Activated naive CD8-positive, alpha-beta T cell treated with anti-CD3 and anti-CD28 coated beads, Interleukin-2, amount 10 ng/mL, durations not matched to agents 7 days and 5 days (primary cell): ENCODE results near the gene GALNT16. TPM values are rescaled to one million over a fixed set of nuclear protein-coding genes. Genes with fewer than 3 reads are reported as not detected.

ENCODE experiments used
- ATAC-seq: fragments of 150-1000 bp; cut with Tn5 transposase; one replicate; pipeline ENCODE4 v1.10.0; 2021; ENCODE audit warnings: low read depth, moderate library complexity
- POLR2A ChIA-PET: fragments of 350-600 bp; sonication (Branson Sonifier 250); formaldehyde crosslinking; loops from one replicate; lab custom pipeline; 2021; ENCODE audit warnings: antibody characterized with exemption; lab: Charles Lee
- DNase-seq: peaks from one replicate; pipeline ENCODE4 v3.0.0; 2021
- H3K27ac Mint-ChIP-seq: one replicate; pipeline ENCODE4 v1.8.0; 2022; ENCODE audit warnings: mild to moderate bottlenecking, mixed read lengths
- H3K27me3 Mint-ChIP-seq: one replicate; pipeline ENCODE4 v1.8.0; 2022; ENCODE audit warnings: mild to moderate bottlenecking, moderate library complexity, mixed read lengths
- H3K36me3 Mint-ChIP-seq: one replicate; pipeline ENCODE4 v1.8.0; 2021; ENCODE audit warnings: mild to moderate bottlenecking, mixed read lengths
- H3K4me1 Mint-ChIP-seq: one replicate; pipeline ENCODE4 v1.8.0; 2021; ENCODE audit warnings: mixed read lengths
- H3K4me3 Mint-ChIP-seq: one replicate; pipeline ENCODE4 v1.8.0; 2022; ENCODE audit warnings: mild to moderate bottlenecking, moderate library complexity, mixed read lengths
- H3K9me3 Mint-ChIP-seq: one replicate; pipeline ENCODE4 v1.8.0; 2021; ENCODE audit warnings: mixed read lengths
- total RNA-seq, 2 experiments: library from RNA; stranded (reverse); gene quantifications; one replicate each; pipeline ENCODE4 v1.2.3, GENCODE V29; 2021

Gene GALNT16
- total RNA-seq, 2 experiments from 2014 or later = not detected

GRCh38 chr14:69241577-69241976 is 18.4 kb upstream of the GALNT16 start:
- POLR2A ChIA-PET = interaction anchor here (1.9 kb wide), 1 partner anchor 218 kb away, joined by 5 read pairs; no protein-coding TSS in a partner anchor
- Mint-ChIP-seq H3K9me3 (no peaks in the 10 kb centered on the region), H3K27ac (no peak overlapping the region), H3K36me3 (no peaks in the 10 kb centered on the region), H3K4me3 (no peak overlapping the region), H3K27me3 (no peaks in the 10 kb centered on the region), H3K4me1 (peaks cover 5% of the 10 kb centered on the region)
- ATAC-seq = no peak
- no peak for DNase-seq

GRCh38 chr14:69242311-69243224 is 17.4 kb upstream of the GALNT16 start:
- H3K36me3 Mint-ChIP-seq = no peaks in the 10 kb centered on the region
- no peak overlapping the region for H3K4me3 Mint-ChIP-seq
- ATAC-seq (no peak), DNase-seq (no peak)
- no peaks in the 10 kb centered on the region for H3K27me3 Mint-ChIP-seq
- H3K27ac Mint-ChIP-seq = no peak overlapping the region
- H3K9me3 Mint-ChIP-seq = no peaks in the 10 kb centered on the region
- POLR2A ChIA-PET = interaction anchor here (0.5 to 1.9 kb wide), 2 partner anchors 217 to 261 kb away, joined by 5 read pairs; no protein-coding TSS in a partner anchor
- peaks cover 5% of the 10 kb centered on the region for H3K4me1 Mint-ChIP-seq

- Mint-ChIP-seq H3K27me3 (no peaks in the 10 kb centered on the region), H3K4me1 (peaks cover 5% of the 10 kb centered on the region)
Measured at GRCh38 chr14:69244946-69245345, 15.0 kb upstream of the GALNT16 start.

GRCh38 chr14:69246331-69246730 is 13.6 kb upstream of the GALNT16 start:
- Mint-ChIP-seq H3K4me1 (peaks cover 5% of the 10 kb centered on the region), H3K4me3 (no peak overlapping the region), H3K27ac (no peak overlapping the region), H3K36me3 (no peaks in the 10 kb centered on the region), H3K9me3 (no peaks in the 10 kb centered on the region), H3K27me3 (peaks cover 8% of the 10 kb centered on the region)
- POLR2A ChIA-PET = interaction anchor here (0.6 kb wide), 1 partner anchor 8 kb away, joined by 3 read pairs; no protein-coding TSS in a partner anchor
- ATAC-seq = no peak
- DNase-seq = no peak

More at GRCh38 chr14:69244946-69245345, 15.0 kb upstream of the GALNT16 start:
- Mint-ChIP-seq H3K9me3 (no peaks in the 10 kb centered on the region), H3K4me3 (no peak overlapping the region), H3K36me3 (no peaks in the 10 kb centered on the region), H3K27ac (no peak overlapping the region)
- ATAC-seq (no peak), DNase-seq (no peak)
- POLR2A ChIA-PET = interaction anchor here (0.7 kb wide), 1 partner anchor 428 kb away, joined by 4 read pairs; no protein-coding TSS in a partner anchor

GRCh38 chr14:69247676-69248440 is 12.1 kb upstream of the GALNT16 start:
- Mint-ChIP-seq H3K27ac (no peak overlapping the region), H3K9me3 (no peaks in the 10 kb centered on the region), H3K36me3 (no peaks in the 10 kb centered on the region), H3K27me3 (peaks cover 12% of the 10 kb centered on the region), H3K4me3 (no peak overlapping the region), H3K4me1 (peaks cover under 1% of the 10 kb centered on the region)
- DNase-seq (no peak), ATAC-seq (no peak)
- POLR2A ChIA-PET = no interaction called here

GRCh38 chr14:69249603-69250002 is 10.4 kb upstream of the GALNT16 start:
- POLR2A ChIA-PET = no interaction called here
- Mint-ChIP-seq H3K36me3 (no peaks in the 10 kb centered on the region), H3K4me1 (no peaks in the 10 kb centered on the region), H3K27ac (no peak overlapping the region), H3K4me3 (no peak overlapping the region), H3K9me3 (no peaks in the 10 kb centered on the region), H3K27me3 (peaks cover 19% of the 10 kb centered on the region)
- ATAC-seq (no peak), DNase-seq (no peak)

GRCh38 chr14:69252851-69253250 is 7.1 kb upstream of the GALNT16 start:
- POLR2A ChIA-PET = no interaction called here
- Mint-ChIP-seq H3K36me3 (no peaks in the 10 kb centered on the region), H3K27ac (no peak overlapping the region), H3K4me1 (no peaks in the 10 kb centered on the region), H3K4me3 (no peak overlapping the region), H3K9me3 (no peaks in the 10 kb centered on the region), H3K27me3 (peaks cover 41% of the 10 kb centered on the region)
- ATAC-seq (no peak), DNase-seq (no peak)

- POLR2A ChIA-PET = interaction anchor here (0.5 kb wide), 1 partner anchor 329 kb away, joined by 3 read pairs; no protein-coding TSS in a partner anchor
- Mint-ChIP-seq H3K4me1 (peaks cover 8% of the 10 kb centered on the region), H3K27me3 (peaks cover 68% of the 10 kb centered on the region), H3K36me3 (no peaks in the 10 kb centered on the region), H3K4me3 (no peak overlapping the region), H3K9me3 (no peaks in the 10 kb centered on the region), H3K27ac (no peak overlapping the region)
- no peak for DNase-seq
- ATAC-seq = no peak
Measured at GRCh38 chr14:69259168-69259526, 811 bp upstream of the GALNT16 start.

- peak; percentile 4 for ATAC-seq
- peak overlapping the region; percentile 73 for H3K4me3 Mint-ChIP-seq
Measured at GRCh38 chr14:69260190-69260860, 367 bp downstream of the GALNT16 start.

GRCh38 chr14:69260861-69261564 is 1.1 kb downstream of the GALNT16 start:
- Mint-ChIP-seq H3K27ac (no peak overlapping the region), H3K36me3 (no peaks in the 10 kb centered on the region), H3K27me3 (peaks cover 68% of the 10 kb centered on the region), H3K4me1 (peaks cover 8% of the 10 kb centered on the region), H3K9me3 (no peaks in the 10 kb centered on the region), H3K4me3 (peak overlapping the region; percentile 85)
- POLR2A ChIA-PET = interaction anchor here (0.6 kb wide), 1 partner anchor 143 kb away, joined by 3 read pairs; no protein-coding TSS in a partner anchor
- ATAC-seq = peak; percentile 87
- DNase-seq = peak; percentile 76

More at GRCh38 chr14:69260190-69260860, 367 bp downstream of the GALNT16 start:
- H3K27me3 Mint-ChIP-seq = peaks cover 70% of the 10 kb centered on the region
- POLR2A ChIA-PET = no interaction called here
- H3K27ac Mint-ChIP-seq = no peak overlapping the region
- H3K4me1 Mint-ChIP-seq = peaks cover 8% of the 10 kb centered on the region
- H3K36me3 Mint-ChIP-seq = no peaks in the 10 kb centered on the region
- DNase-seq = peak; percentile 41
- H3K9me3 Mint-ChIP-seq = no peaks in the 10 kb centered on the region

- no peak overlapping the region for H3K27ac Mint-ChIP-seq
- peak overlapping the region; percentile 85 for H3K4me3 Mint-ChIP-seq
- no peak for DNase-seq
- H3K4me1 Mint-ChIP-seq = peaks cover 8% of the 10 kb centered on the region
- no peak for ATAC-seq
- H3K9me3 Mint-ChIP-seq = no peaks in the 10 kb centered on the region
- H3K36me3 Mint-ChIP-seq = no peaks in the 10 kb centered on the region
- peaks cover 60% of the 10 kb centered on the region for H3K27me3 Mint-ChIP-seq
- POLR2A ChIA-PET = interaction anchor here (0.6 kb wide), 1 partner anchor 142 kb away, joined by 3 read pairs; no protein-coding TSS in a partner anchor
Measured at GRCh38 chr14:69261761-69262331, 1.9 kb downstream of the GALNT16 start.

GRCh38 chr14:69262516-69262915 is 2.6 kb downstream of the GALNT16 start:
- Mint-ChIP-seq H3K4me3 (no peak overlapping the region), H3K36me3 (no peaks in the 10 kb centered on the region), H3K4me1 (peaks cover 8% of the 10 kb centered on the region), H3K27me3 (peaks cover 63% of the 10 kb centered on the region), H3K27ac (no peak overlapping the region), H3K9me3 (no peaks in the 10 kb centered on the region)
- no peak for DNase-seq
- ATAC-seq = no peak
- POLR2A ChIA-PET = interaction anchor here (0.7 kb wide), 1 partner anchor 34 kb away, joined by 3 read pairs; no protein-coding TSS in a partner anchor
